ENCODE results near the gene RFPL2.

DNA sequence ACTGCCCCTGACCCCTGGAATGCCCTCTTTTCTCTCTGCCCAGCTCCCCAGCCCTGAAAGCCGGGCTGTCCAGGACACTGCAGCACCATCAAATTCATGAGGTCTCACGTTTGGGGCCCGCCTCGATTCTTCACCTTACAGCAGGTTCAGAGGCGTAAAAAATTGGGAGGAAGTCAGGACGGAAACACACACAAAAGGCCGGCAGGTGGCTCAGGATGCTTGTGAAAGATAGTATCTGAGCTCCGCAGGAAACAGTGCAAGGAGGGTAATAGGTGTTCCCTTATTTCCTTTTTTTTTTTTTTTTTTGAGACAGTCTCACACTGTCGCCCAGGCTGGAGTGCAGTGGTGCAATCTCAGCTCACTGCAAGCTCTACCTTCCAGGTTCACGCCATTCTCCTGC is 4.1 kb downstream of the RFPL2 start:
- TF ChIP-seq CTCF (IDR thresholded peaks at IDR 0.05) (no peak), POLR2A (IDR thresholded peaks at IDR 0.05) (no peak)

All from adrenal gland (tissue), 5 donors.